ENCODE measurements around the gene GPR17. TPM values are rescaled to one million over a fixed set of nuclear protein-coding genes. Genes with fewer than 3 reads are reported as not detected.

Gene GPR17
- total and polyA plus RNA-seq, 7 experiments from 2014 or later: not detected

GRCh38 chr2:127621981-127622431, 23.9 kb upstream of the GPR17 start:
- intact Hi-C loops (cut with micrococcal nuclease): no loop called here
- ATAC-seq (no peak), DNase-seq (no peak)
- Histone ChIP-seq H3K9me3 (ENCODE audit: control insufficient read depth in 2 of 3, low read length in 3 of 3) (no peaks in the 10 kb centered on the region), H3K4me1 (ENCODE audit: control insufficient read depth in 2 of 2, insufficient read depth in 2 of 2, low read length in 2 of 2) (no peaks in the 10 kb centered on the region), H3K4me3 (ENCODE audit: low read length) (no peak overlapping the region), H3K27ac (ENCODE audit: low read depth, low read length) (no peak overlapping the region), H3K27me3 (ENCODE audit: control insufficient read depth in 2 of 2, insufficient read depth in 2 of 2, low read length in 2 of 2) (no peaks in the 10 kb centered on the region), H3K36me3 (ENCODE audit: control insufficient read depth in 2 of 3, insufficient read depth in 3 of 3, low read length in 3 of 3) (no peaks in the 10 kb centered on the region)
- ChIA-PET CTCF (no interaction called here), POLR2A (no interaction called here)
- Mint-ChIP-seq H3K27ac (no peak overlapping the region), H3K4me3 (no peak overlapping the region), H3K4me1 (peaks cover 0 to 14% (median 12%) of the 10 kb centered on the region in 7 donors), H3K36me3 (peaks cover 0 to 5% (median 3%) of the 10 kb centered on the region in 5 donors), H3K27me3 (peaks cover 0 to 5% (median 0%) of the 10 kb centered on the region in 5 donors), H3K9me3 (peaks cover 0 to 2% (median 0%) of the 10 kb centered on the region in 11 donors)

- ATAC-seq: no peak
- ChIA-PET CTCF (no interaction called here), POLR2A (no interaction called here)
- Mint-ChIP-seq H3K4me3 (no peak overlapping the region), H3K4me1 (peaks cover 0 to 14% (median 7%) of the 10 kb centered on the region in 7 donors), H3K27me3 (peaks cover 0 to 2% (median 0%) of the 10 kb centered on the region in 5 donors), H3K9me3 (peaks cover 0 to under 1% (median 0%) of the 10 kb centered on the region in 11 donors), H3K36me3 (peaks cover 0 to 3% (median 2%) of the 10 kb centered on the region in 5 donors), H3K27ac (no peak overlapping the region)
- H3K36me3 ChIP-seq (ENCODE audit: control insufficient read depth in 2 of 3, insufficient read depth in 3 of 3, low read length in 3 of 3): no peaks in the 10 kb centered on the region
- no peak for DNase-seq
- intact Hi-C loops (cut with micrococcal nuclease): no loop called here
- no peak overlapping the region for H3K27ac ChIP-seq (ENCODE audit: low read depth, low read length)
- H3K4me3 ChIP-seq (ENCODE audit: low read length): no peak overlapping the region
- no peaks in the 10 kb centered on the region for H3K4me1 ChIP-seq (ENCODE audit: control insufficient read depth in 2 of 2, insufficient read depth in 2 of 2, low read length in 2 of 2)
- H3K27me3 ChIP-seq (ENCODE audit: control insufficient read depth in 2 of 2, insufficient read depth in 2 of 2, low read length in 2 of 2): no peaks in the 10 kb centered on the region
- H3K9me3 ChIP-seq (ENCODE audit: control insufficient read depth in 2 of 3, low read length in 3 of 3): no peaks in the 10 kb centered on the region
Observed at GRCh38 chr2:127622561-127623387, 23.2 kb upstream of the GPR17 start.

DNA sequence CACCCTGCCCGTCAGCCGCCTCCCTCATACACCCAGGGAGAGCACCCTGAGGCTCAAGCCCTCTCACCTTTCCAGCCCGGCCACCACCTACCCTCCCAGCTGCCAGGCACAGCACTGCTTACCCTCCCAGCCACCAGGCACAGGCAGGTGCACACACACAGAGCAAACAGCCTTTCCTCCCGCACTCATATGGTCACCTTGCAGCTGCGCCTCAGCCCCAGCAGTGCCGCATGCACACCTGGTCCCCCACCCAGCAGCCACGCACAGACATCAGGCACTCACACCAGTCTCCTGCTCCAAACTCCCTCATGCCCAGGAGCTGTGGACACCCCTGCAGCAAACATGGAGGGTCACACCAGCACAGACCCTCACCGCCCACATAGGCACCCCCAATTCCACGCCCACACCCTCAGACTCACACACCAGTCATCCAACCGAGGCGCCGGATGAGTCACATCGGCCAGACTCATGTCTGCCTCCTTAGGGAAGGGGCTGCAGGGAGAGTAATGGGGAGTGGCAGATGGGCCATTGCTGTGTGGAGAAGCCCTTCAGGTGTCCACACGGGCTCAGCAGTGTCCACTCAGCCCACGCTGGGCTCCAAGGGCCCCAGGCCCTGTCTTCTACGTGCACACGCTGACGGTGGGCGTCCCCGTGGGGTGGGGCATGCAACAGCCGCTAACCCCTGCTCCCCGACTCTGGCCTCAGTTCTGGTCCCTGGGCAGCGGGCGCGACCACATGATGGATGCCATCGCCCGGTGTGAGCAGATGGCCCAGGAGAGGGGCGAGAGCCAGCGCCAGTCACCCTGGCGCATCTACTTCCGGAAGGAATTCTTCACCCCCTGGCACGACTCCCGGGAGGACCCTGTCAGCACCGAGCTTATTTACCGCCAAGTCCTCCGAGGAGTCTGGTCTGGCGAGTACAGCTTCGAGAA, 22.3 kb upstream of the GPR17 start:
- Mint-ChIP-seq H3K9me3 (no peaks in the 10 kb centered on the region), H3K4me3 (no peak overlapping the region), H3K4me1 (peaks cover 0 to 14% (median 3%) of the 10 kb centered on the region in 7 donors), H3K27ac (no peak overlapping the region), H3K36me3 (peaks cover 0 to 3% (median 0%) of the 10 kb centered on the region in 5 donors), H3K27me3 (no peaks in the 10 kb centered on the region)
- Histone ChIP-seq H3K4me1 (ENCODE audit: control insufficient read depth in 2 of 2, insufficient read depth in 2 of 2, low read length in 2 of 2) (no peaks in the 10 kb centered on the region), H3K4me3 (ENCODE audit: low read length) (no peak overlapping the region), H3K36me3 (ENCODE audit: control insufficient read depth in 2 of 3, insufficient read depth in 3 of 3, low read length in 3 of 3) (no peaks in the 10 kb centered on the region), H3K27ac (ENCODE audit: low read depth, low read length) (no peak overlapping the region), H3K27me3 (ENCODE audit: control insufficient read depth in 2 of 2, insufficient read depth in 2 of 2, low read length in 2 of 2) (no peaks in the 10 kb centered on the region), H3K9me3 (ENCODE audit: control insufficient read depth in 2 of 3, low read length in 3 of 3) (no peaks in the 10 kb centered on the region)
- intact Hi-C loops (cut with micrococcal nuclease): no loop called here
- ChIA-PET CTCF (interaction anchor here (0.9 kb wide), 1 partner anchor 33 kb away, joined by 3 read pairs; no protein-coding TSS in a partner anchor), POLR2A (no interaction called here)
- ATAC-seq (no peak), DNase-seq (no peak)

- intact Hi-C loops (cut with micrococcal nuclease): no loop called here
- no peak overlapping the region for H3K27ac ChIP-seq (ENCODE audit: low read depth, low read length)
- H3K27me3 ChIP-seq (ENCODE audit: control insufficient read depth in 2 of 2, insufficient read depth in 2 of 2, low read length in 2 of 2): no peaks in the 10 kb centered on the region
- Mint-ChIP-seq H3K4me3 (no peak overlapping the region), H3K9me3 (peaks cover 0 to 1% (median 0%) of the 10 kb centered on the region in 11 donors), H3K4me1 (peaks cover 0 to 11% (median 3%) of the 10 kb centered on the region in 7 donors), H3K36me3 (peaks cover 0 to 3% (median 0%) of the 10 kb centered on the region in 5 donors), H3K27me3 (no peaks in the 10 kb centered on the region), H3K27ac (no peak overlapping the region)
- no peaks in the 10 kb centered on the region for H3K4me1 ChIP-seq (ENCODE audit: control insufficient read depth in 2 of 2, insufficient read depth in 2 of 2, low read length in 2 of 2)
- ATAC-seq (no peak), DNase-seq (no peak)
- POLR2A ChIA-PET: no interaction called here
- H3K36me3 ChIP-seq (ENCODE audit: control insufficient read depth in 2 of 3, insufficient read depth in 3 of 3, low read length in 3 of 3): no peaks in the 10 kb centered on the region
- no peaks in the 10 kb centered on the region for H3K9me3 ChIP-seq (ENCODE audit: control insufficient read depth in 2 of 3, low read length in 3 of 3)
- CTCF ChIA-PET: interaction anchor here (0.9 kb wide), 1 partner anchor 33 kb away, joined by 3 read pairs; no protein-coding TSS in a partner anchor
- no peak overlapping the region for H3K4me3 ChIP-seq (ENCODE audit: low read length)
Observed at GRCh38 chr2:127624320-127624755, 21.6 kb upstream of the GPR17 start.

GRCh38 chr2:127624756-127625571, 21.0 kb upstream of the GPR17 start:
- Mint-ChIP-seq H3K4me1 (peaks cover 0 to 9% (median 3%) of the 10 kb centered on the region in 7 donors), H3K9me3 (peaks cover 0 to 1% (median 0%) of the 10 kb centered on the region in 11 donors), H3K4me3 (no peak overlapping the region), H3K36me3 (peaks cover 0 to 3% (median 0%) of the 10 kb centered on the region in 5 donors), H3K27ac (no peak overlapping the region), H3K27me3 (no peaks in the 10 kb centered on the region)
- ChIA-PET CTCF (interaction anchor here (1.2 to 1.5 kb wide), 2 partner anchors 10 to 25 kb away, joined by 3 to 4 read pairs; no protein-coding TSS in a partner anchor), POLR2A (no interaction called here)
- Histone ChIP-seq H3K9me3 (ENCODE audit: control insufficient read depth in 2 of 3, low read length in 3 of 3) (no peaks in the 10 kb centered on the region), H3K27me3 (ENCODE audit: control insufficient read depth in 2 of 2, insufficient read depth in 2 of 2, low read length in 2 of 2) (no peaks in the 10 kb centered on the region), H3K36me3 (ENCODE audit: control insufficient read depth in 2 of 3, insufficient read depth in 3 of 3, low read length in 3 of 3) (no peaks in the 10 kb centered on the region), H3K27ac (ENCODE audit: low read depth, low read length) (no peak overlapping the region), H3K4me3 (ENCODE audit: low read length) (no peak overlapping the region), H3K4me1 (ENCODE audit: control insufficient read depth in 2 of 2, insufficient read depth in 2 of 2, low read length in 2 of 2) (no peaks in the 10 kb centered on the region)
- no peak for ATAC-seq
- intact Hi-C loops (cut with micrococcal nuclease): no loop called here
- no peak for DNase-seq

DNA sequence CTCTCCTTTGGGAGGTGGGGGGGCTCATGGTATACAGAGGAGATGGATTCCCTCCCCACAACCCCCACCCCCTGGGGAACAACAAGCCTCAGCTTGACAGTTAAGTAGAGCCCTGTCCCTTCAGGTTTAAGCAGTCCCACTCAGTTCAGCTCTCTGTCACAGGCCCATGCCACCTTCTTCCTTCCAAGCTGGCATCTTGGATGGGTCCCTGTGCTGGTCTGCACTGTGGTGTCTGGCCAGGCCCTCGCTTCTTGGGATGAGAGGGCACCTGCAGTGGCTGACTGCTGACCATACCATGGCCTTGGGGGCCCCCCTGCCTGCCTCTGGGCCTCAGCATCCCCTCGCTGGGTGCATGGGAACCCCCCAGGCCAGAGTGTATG, 20.4 kb upstream of the GPR17 start:
- CTCF ChIA-PET: interaction anchor here (1.2 to 1.5 kb wide), 2 partner anchors 10 to 25 kb away, joined by 3 to 4 read pairs; no protein-coding TSS in a partner anchor
- Histone ChIP-seq H3K4me1 (ENCODE audit: control insufficient read depth in 2 of 2, insufficient read depth in 2 of 2, low read length in 2 of 2) (no peaks in the 10 kb centered on the region), H3K36me3 (ENCODE audit: control insufficient read depth in 2 of 3, insufficient read depth in 3 of 3, low read length in 3 of 3) (no peaks in the 10 kb centered on the region), H3K9me3 (ENCODE audit: control insufficient read depth in 2 of 3, low read length in 3 of 3) (no peaks in the 10 kb centered on the region), H3K27me3 (ENCODE audit: control insufficient read depth in 2 of 2, insufficient read depth in 2 of 2, low read length in 2 of 2) (no peaks in the 10 kb centered on the region), H3K27ac (ENCODE audit: low read depth, low read length) (no peak overlapping the region), H3K4me3 (ENCODE audit: low read length) (no peak overlapping the region)
- POLR2A ChIA-PET: no interaction called here
- peaks cover 0 to 3% (median 0%) of the 10 kb centered on the region in 5 donors for H3K36me3 Mint-ChIP-seq
- H3K27me3 Mint-ChIP-seq: no peaks in the 10 kb centered on the region
- DNase-seq (no peak), ATAC-seq (no peak)
- H3K4me1 Mint-ChIP-seq: peaks cover 0 to 12% (median 7%) of the 10 kb centered on the region in 7 donors
- intact Hi-C loops (cut with micrococcal nuclease): no loop called here
- H3K27ac Mint-ChIP-seq: peak overlapping the region in 1 of 9 donors; percentile 67
- no peak overlapping the region for H3K4me3 Mint-ChIP-seq
- H3K9me3 Mint-ChIP-seq: peaks cover 0 to 1% (median 0%) of the 10 kb centered on the region in 11 donors
